Measurements from ENCODE around the gene SCN8A.
"Not testable (repeated sequence)": the region's sequence is repeated elsewhere in the genome, so short reads cannot be mapped to it uniquely, and the experiment has no call there.

Gene SCN8A

DNA sequence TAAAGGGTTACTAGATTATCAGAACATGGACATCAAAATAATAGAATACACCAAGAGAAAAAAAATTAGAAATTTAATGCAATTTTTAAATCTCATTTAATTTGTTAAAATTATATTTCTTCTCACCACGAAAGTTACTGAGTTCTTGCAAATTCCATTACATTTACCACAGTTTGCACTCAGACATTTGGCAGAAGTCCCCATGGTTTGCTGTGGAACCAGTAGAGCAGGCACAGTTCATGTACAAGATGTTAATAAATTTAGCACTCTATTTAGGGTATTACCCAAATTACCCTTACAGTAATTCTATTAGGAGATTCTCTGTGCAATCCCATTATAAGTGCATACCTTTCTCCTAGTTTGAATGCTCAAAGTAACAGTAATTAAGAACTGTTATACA is 9.7 kb downstream of the SCN8A start:
- Mint-ChIP-seq H3K36me3 (no peaks in the 10 kb centered on the region), H3K9me3 (ENCODE audit: low read depth) (no peaks in the 10 kb centered on the region), H3K27ac (no peak overlapping the region), H3K27me3 (peaks cover 10% of the 10 kb centered on the region), H3K4me1 (ENCODE audit: low read depth) (no peaks in the 10 kb centered on the region), H3K4me3 (no peak overlapping the region)

DNA sequence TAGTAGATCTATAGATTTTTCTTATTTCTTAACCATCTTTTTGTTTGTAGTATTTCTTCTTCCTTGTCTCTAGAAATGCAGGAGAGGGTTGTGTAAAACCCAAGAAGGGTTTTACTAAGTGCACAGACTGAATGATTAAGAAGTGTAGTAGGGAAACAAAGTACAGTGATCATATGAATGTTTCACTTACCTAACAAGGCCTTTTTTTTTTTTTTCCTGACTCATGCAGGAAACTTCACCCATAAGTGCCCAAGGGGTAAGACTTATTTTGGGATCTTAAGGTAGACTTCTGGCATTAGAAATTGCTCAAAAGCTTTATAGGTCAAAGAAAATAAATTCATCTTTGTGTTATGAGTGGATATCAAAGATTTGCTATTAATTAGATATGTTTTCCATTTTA is 10.2 kb downstream of the SCN8A start:
- Mint-ChIP-seq H3K36me3 (no peaks in the 10 kb centered on the region), H3K27ac (no peak overlapping the region), H3K27me3 (peaks cover 8% of the 10 kb centered on the region), H3K4me3 (no peak overlapping the region), H3K4me1 (ENCODE audit: low read depth) (no peaks in the 10 kb centered on the region), H3K9me3 (ENCODE audit: low read depth) (no peaks in the 10 kb centered on the region)

DNA sequence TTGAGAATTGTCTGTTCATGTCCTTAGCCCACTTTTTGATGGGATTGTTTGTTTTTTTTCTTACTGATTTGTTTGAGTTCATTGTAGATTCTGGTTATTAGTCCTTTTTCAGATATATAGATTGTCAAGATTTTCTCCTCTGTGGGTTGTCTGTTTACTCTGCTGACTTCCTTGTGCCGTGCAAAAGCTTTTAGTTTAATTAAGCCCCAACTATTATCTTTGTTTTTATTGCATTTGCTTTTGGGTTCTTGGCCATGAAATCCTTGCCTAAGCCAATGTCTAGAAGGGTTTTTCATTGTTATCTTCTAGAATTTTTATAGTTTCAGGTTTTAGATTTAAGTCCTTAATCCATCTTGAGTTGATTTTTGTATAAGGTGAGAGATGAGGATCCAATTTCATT is 14.9 kb downstream of the SCN8A start:
- not testable (repeated sequence) for H3K27me3 Mint-ChIP-seq; H3K9me3 Mint-ChIP-seq (ENCODE audit: low read depth); H3K4me3 Mint-ChIP-seq

DNA sequence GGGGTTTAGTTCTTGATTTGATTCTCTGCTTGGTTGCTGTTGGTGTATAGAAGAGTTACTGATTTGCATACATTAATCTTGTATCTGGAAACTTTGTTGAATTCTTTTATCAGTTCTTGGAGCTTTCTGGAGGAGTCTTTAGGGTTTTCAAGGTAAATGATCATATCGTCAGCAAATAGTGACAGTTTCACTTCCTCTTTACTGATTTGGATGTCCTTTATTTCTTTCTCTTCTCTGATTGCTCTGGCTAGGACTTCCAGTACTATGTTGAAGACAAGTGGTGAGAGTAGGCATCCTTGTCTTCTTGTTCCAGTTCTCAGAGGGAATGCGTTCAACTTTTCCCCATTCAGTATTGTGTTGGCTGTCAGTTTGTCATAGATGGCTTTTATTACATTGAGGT is 16.2 kb downstream of the SCN8A start:
- peaks cover 11% of the 10 kb centered on the region for H3K4me1 Mint-ChIP-seq (ENCODE audit: low read depth)
- H3K9me3 Mint-ChIP-seq (ENCODE audit: low read depth); H3K27ac Mint-ChIP-seq; H3K4me3 Mint-ChIP-seq; H3K36me3 Mint-ChIP-seq; H3K27me3 Mint-ChIP-seq: not testable (repeated sequence)

More for the DNA sequence above, 14.9 kb downstream of the SCN8A start:
- H3K27ac Mint-ChIP-seq, H3K36me3 Mint-ChIP-seq: not testable (repeated sequence)
- peaks cover 11% of the 10 kb centered on the region for H3K4me1 Mint-ChIP-seq (ENCODE audit: low read depth)

DNA sequence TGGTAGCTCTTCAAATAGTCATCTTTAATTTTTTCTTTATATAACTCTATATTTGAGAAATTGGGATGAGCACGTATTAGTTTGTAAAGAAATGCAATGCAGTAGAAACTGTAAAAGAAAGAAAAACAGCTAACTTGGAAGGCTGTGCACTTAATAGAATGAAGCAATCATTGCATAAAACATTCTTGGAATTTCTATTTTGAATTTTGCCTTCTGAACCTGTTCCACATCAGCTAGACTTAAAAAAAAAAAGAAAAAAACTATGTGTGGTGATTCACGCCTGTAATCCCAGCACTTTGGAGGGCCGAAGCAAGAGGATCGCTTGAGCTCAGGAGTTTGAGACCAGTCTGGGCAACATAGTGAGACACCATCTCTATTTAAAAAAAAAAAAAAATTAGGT is 29.4 kb downstream of the SCN8A start:
- no peak overlapping the region for H3K27ac Mint-ChIP-seq
- H3K36me3 Mint-ChIP-seq, result peaks cover 5% of the 10 kb centered on the region

DNA sequence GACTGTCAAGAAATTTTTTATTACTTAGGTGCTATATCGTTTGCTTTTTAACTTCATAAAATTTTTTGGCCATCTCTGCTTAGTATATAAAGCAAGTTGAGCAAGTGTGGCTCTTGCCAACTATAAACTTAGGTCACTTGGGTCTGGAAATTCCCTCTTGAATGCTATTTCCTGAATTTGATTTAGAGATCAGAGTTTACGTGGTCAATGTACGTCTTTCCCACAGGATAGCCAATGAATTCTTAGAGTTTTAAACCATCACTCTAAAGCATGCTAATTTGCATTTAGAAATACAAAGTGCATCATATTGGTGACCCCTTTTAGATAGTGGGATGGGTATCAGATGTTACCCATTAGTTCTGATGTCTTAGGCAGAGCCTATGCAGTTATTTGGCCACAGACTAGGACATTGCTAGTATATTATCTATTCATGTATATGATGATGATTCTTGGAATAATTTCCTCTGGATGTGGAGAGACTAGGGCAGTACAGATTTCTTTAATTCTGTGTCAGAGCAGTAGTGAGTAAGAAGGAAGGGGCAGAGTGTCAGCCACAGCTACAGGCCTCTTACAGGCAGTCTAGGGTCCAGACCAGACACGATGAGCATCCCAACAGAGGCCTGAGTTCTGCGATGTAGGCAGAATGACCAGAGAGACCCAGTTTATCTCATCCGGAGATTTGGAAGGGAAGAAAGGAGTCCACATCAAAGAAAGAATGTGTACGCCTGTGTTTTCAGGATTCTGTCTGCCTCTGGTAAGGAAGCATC is 30.3 kb downstream of the SCN8A start:
- Mint-ChIP-seq H3K36me3 (peaks cover 5% of the 10 kb centered on the region), H3K9me3 (ENCODE audit: low read depth) (peaks cover 6% of the 10 kb centered on the region), H3K4me3 (no peak overlapping the region), H3K4me1 (ENCODE audit: low read depth) (no peaks in the 10 kb centered on the region), H3K27ac (no peak overlapping the region), H3K27me3 (peaks cover 9% of the 10 kb centered on the region)

More for the DNA sequence above, 29.4 kb downstream of the SCN8A start:
- Mint-ChIP-seq H3K4me1 (ENCODE audit: low read depth) (no peaks in the 10 kb centered on the region), H3K9me3 (ENCODE audit: low read depth) (peaks cover 6% of the 10 kb centered on the region), H3K27me3 (peaks cover 9% of the 10 kb centered on the region), H3K4me3 (no peak overlapping the region)

DNA sequence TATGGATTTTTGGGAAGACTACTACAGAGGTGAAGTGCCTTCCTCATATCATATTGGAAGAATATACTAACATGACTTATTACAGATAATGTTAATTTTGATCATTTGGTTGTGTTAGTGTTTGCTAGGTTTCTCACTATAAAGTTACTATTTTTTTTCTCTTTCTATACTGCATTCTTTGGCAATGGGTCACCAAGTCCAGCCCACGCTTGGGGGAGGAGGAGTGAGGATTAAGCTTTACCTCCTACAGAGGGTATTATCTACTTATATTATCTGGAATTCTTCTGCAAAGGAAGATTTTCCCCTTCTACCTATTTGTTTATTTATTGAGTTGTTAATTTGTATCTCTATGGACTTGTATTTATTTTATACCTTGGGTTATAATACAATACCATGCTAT is 31.5 kb downstream of the SCN8A start:
- no peaks in the 10 kb centered on the region for H3K9me3 Mint-ChIP-seq (ENCODE audit: low read depth)
- peaks cover 5% of the 10 kb centered on the region for H3K27me3 Mint-ChIP-seq
- no peaks in the 10 kb centered on the region for H3K4me1 Mint-ChIP-seq (ENCODE audit: low read depth)
- H3K36me3 Mint-ChIP-seq, result no peaks in the 10 kb centered on the region
- H3K4me3 Mint-ChIP-seq, result no peak overlapping the region
- no peak overlapping the region for H3K27ac Mint-ChIP-seq

DNA sequence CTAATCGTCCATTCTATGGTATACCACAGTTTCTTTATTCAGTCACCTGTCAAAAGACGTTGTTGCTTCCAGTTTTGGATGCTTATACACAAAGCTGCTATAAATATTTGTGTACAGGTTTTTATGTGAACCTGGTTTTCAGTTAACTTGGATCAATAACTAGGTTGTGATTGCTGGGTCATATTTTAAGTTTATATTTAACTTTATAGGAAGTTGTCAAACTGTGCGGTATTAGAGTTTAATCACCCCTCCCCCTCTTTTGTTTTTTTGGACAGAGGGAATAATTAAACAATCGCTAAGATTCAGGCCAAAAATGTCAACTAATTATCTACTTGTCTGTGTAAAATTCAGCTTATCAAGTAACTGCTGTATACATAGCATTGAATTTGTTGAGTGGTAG is 34.3 kb downstream of the SCN8A start:
- Mint-ChIP-seq H3K27me3 (peaks cover 2% of the 10 kb centered on the region), H3K4me3 (no peak overlapping the region), H3K9me3 (ENCODE audit: low read depth) (no peaks in the 10 kb centered on the region), H3K27ac (no peak overlapping the region), H3K36me3 (no peaks in the 10 kb centered on the region), H3K4me1 (ENCODE audit: low read depth) (no peaks in the 10 kb centered on the region)

DNA sequence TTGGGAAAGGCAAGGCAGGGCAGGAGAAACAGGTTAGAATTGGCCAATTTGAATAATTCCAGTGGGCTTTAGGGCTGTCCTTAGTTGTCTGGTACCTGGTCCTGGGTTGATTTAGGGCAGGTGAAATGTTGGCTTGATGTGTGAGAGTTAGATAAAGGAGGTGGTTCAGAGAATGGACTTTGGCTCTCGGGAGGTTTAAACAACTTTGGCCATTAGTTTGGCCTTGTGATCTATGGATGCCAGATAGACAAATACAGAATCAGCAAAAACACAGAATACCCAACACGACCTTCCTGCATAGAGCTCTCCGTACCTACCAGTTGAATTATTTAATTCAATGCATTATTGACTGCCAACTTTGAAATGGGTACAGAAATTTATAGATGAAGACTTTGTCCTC is 35.1 kb downstream of the SCN8A start:
- Mint-ChIP-seq H3K27me3 (peaks cover 7% of the 10 kb centered on the region), H3K36me3 (no peaks in the 10 kb centered on the region), H3K4me3 (no peak overlapping the region), H3K4me1 (ENCODE audit: low read depth) (no peaks in the 10 kb centered on the region), H3K9me3 (ENCODE audit: low read depth) (no peaks in the 10 kb centered on the region), H3K27ac (no peak overlapping the region)

DNA sequence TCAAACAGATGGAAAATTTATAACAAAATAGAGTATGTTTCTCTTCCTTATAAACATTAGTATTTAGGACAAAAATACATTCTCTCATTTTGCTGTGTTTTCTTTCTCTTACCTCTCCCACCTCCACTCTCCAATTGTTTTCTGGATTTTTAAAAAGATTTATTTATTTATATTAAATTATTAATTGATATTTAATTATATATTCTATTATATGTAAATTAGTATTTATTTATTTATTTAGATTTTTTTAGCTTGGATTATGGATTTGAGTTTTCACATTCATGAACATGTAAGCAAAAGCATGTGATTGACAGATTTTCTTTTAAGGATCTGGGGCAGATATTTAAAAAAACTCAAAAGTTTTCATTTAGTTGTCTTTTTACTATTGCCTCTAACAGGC is 35.6 kb downstream of the SCN8A start:
- Mint-ChIP-seq H3K27ac (no peak overlapping the region), H3K4me1 (ENCODE audit: low read depth) (no peaks in the 10 kb centered on the region), H3K9me3 (ENCODE audit: low read depth) (no peaks in the 10 kb centered on the region), H3K4me3 (no peak overlapping the region), H3K27me3 (peaks cover 7% of the 10 kb centered on the region), H3K36me3 (no peaks in the 10 kb centered on the region)

DNA sequence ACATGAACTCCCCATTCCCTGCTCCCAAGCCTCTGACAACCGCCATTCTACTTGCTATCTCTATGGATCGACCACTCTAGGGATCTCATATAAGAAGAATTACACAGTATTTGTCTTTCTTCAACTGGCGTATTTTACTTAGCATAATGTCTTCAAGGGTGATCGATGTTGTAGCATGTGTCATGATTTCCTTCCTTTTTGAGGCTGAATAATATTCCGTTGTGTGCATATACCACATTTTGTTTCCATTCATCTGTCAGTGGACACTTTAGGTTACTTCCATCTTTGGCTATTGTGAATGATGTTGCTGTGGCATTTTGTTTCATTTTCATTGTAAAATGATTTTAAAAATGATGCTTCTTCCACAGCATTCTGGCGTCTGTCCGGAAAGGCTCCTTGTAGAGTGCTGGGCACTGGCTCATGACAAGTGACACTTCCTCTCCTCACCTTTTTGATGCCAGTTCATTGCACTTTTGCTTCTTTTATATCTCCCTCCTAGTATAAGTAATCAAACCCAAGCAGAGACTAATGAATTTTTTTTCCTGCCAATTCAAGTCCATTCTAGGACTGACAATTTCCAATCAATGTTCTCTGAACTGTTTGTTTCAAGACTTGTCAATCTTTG is 39.3 kb downstream of the SCN8A start:
- Mint-ChIP-seq H3K27me3 (peaks cover 9% of the 10 kb centered on the region), H3K27ac (no peak overlapping the region), H3K9me3 (ENCODE audit: low read depth) (no peaks in the 10 kb centered on the region), H3K4me1 (ENCODE audit: low read depth) (no peaks in the 10 kb centered on the region), H3K4me3 (no peak overlapping the region), H3K36me3 (no peaks in the 10 kb centered on the region)

DNA sequence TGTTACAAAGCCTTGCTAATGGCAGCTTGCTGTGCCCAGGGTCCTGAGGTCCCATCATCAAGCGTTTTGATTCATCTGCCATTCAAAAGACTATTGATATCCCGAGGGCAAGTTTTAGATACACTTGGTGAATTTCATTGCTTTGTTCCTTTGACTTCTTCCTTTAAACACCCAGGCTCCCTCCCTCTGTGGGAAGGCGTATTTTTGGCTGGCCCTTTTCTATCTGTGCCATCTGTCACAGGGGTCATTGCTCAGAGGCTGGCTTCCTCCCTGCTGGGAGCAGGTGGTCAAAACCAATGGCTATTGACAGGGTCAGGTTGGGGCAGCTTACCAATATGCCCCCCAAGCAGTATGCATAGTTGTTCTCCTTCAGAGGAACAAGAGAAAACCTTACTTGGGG is 40.0 kb downstream of the SCN8A start:
- no peaks in the 10 kb centered on the region for H3K36me3 Mint-ChIP-seq
- H3K4me3 Mint-ChIP-seq, result no peak overlapping the region
- H3K4me1 Mint-ChIP-seq (ENCODE audit: low read depth), result no peaks in the 10 kb centered on the region
- H3K27ac Mint-ChIP-seq, result no peak overlapping the region
- peaks cover 9% of the 10 kb centered on the region for H3K27me3 Mint-ChIP-seq
- H3K9me3 Mint-ChIP-seq (ENCODE audit: low read depth), result no peaks in the 10 kb centered on the region

DNA sequence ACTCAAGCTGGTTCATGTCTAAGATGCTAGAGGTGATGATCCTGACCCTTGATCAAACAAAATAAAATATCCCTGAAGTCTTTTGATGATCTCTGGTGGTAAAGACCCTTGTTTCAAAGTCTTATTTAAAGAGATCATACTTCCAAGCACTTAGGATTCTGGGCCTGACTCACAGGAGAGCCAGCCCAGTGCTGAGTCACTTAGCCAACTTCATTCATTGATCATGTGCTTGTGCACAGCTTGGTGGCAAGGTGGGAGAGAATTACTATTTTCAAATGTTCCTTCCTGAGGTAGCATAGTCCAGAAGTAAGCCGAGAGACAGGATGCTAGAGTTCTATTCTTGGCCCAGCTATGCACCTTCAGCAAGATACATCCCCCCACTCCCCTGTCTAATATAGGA is 40.6 kb downstream of the SCN8A start:
- H3K36me3 Mint-ChIP-seq, result no peaks in the 10 kb centered on the region
- no peak overlapping the region for H3K4me3 Mint-ChIP-seq
- H3K27ac Mint-ChIP-seq, result no peak overlapping the region
- H3K27me3 Mint-ChIP-seq, result peaks cover 9% of the 10 kb centered on the region
- no peaks in the 10 kb centered on the region for H3K4me1 Mint-ChIP-seq (ENCODE audit: low read depth)
- no peaks in the 10 kb centered on the region for H3K9me3 Mint-ChIP-seq (ENCODE audit: low read depth)

DNA sequence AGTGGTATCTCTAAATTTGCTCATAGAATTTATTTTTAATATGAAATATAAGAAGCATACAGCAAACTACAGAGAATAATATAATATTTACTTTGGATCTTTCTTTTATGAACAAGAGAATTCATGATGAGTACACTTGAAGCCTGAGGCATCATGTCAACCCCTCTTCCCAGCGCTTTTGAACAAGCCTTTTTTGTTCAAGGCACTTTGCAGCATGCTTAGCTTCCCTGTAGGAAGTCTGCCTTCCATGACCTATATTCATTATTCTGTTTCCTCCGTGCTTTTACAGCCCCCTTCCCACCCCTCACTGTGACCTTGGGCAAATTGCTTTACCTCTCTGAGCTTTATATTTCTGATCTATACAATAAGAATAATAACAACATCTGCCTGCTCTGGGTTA is 41.6 kb downstream of the SCN8A start:
- Mint-ChIP-seq H3K27ac (no peak overlapping the region), H3K4me3 (no peak overlapping the region), H3K27me3 (peaks cover 9% of the 10 kb centered on the region), H3K36me3 (peaks cover 3% of the 10 kb centered on the region), H3K9me3 (ENCODE audit: low read depth) (peaks cover 6% of the 10 kb centered on the region), H3K4me1 (ENCODE audit: low read depth) (no peaks in the 10 kb centered on the region)

DNA sequence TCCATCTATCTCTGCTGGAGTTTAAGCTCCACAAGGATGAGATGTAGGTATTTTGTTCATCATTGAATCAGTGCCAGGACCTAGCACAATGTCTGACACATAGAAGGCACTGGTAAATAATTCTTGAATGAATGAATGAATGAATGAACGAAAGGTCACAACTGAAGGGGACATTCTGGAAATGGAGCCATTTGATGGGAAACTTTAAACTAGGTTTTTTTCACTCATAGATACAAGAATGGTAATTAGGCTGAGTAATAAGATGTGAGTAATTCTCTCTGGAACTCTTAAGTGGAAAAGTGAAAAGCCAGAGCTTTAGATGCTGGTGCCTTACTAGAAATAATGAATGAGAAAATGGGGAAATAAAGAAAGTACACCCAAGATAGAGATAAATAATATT is 44.3 kb downstream of the SCN8A start:
- no peak overlapping the region for H3K27ac Mint-ChIP-seq
- H3K4me1 Mint-ChIP-seq (ENCODE audit: low read depth), result no peaks in the 10 kb centered on the region
- H3K36me3 Mint-ChIP-seq, result peaks cover 6% of the 10 kb centered on the region
- no peak overlapping the region for H3K4me3 Mint-ChIP-seq
- H3K9me3 Mint-ChIP-seq (ENCODE audit: low read depth), result peaks cover 11% of the 10 kb centered on the region
- H3K27me3 Mint-ChIP-seq, result peaks cover 9% of the 10 kb centered on the region

DNA sequence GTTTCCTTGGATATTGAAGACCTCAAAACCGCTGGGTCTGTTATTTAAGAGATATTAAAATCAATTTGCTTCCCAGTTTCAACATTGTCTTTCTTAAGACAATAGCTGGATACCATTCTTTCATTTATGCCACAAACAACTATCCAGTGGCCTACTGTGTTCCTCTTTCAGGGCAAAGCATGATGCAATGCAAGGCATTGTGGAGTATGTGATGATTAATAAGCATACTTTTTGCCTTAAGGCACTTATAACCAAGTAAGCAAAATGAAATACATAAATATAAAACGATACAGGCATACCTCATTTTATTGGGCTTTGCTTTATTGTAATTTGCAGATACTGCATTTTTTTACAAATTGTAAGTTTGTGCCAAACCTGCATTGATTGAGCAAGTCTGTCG is 45.5 kb downstream of the SCN8A start:
- H3K36me3 Mint-ChIP-seq, result peaks cover 6% of the 10 kb centered on the region

More for the DNA sequence above, 45.5 kb downstream of the SCN8A start:
- H3K9me3 Mint-ChIP-seq (ENCODE audit: low read depth), result peaks cover 11% of the 10 kb centered on the region
- no peaks in the 10 kb centered on the region for H3K4me1 Mint-ChIP-seq (ENCODE audit: low read depth)
- H3K27me3 Mint-ChIP-seq, result peaks cover 4% of the 10 kb centered on the region
- H3K4me3 Mint-ChIP-seq, result no peak overlapping the region
- no peak overlapping the region for H3K27ac Mint-ChIP-seq
